ENCODE measurements around the gene NEK8. TPM values are rescaled to one million over a fixed set of nuclear protein-coding genes. Genes with fewer than 3 reads are reported as not detected.
A peak's percentile ranks its signal among the peaks of the same experiment; 100 is the strongest.

NEK8 gene
- total RNA-seq, 1 donor from 2014 or later: 5.5 TPM

- Mint-ChIP-seq H3K9me3 (ENCODE audit: low read depth) (no peaks in the 10 kb centered on the region), H3K36me3 (ENCODE audit: low read depth) (no peaks in the 10 kb centered on the region), H3K27me3 (ENCODE audit: low read depth) (no peaks in the 10 kb centered on the region), H3K4me3 (ENCODE audit: unreplicated experiment) (no peak overlapping the region), H3K27ac (ENCODE audit: unreplicated experiment) (no peak overlapping the region), H3K4me1 (ENCODE audit: low read depth) (no peaks in the 10 kb centered on the region)
- peak; percentile 81 for DNase-seq (ENCODE audit: low spot score)
- no peak for TF ChIP-seq CTCF (IDR thresholded peaks at IDR 0.05)
Observed at GRCh38 chr17:28737316-28737715, 8.7 kb downstream of the NEK8 start.

GRCh38 chr17:28737770-28738679, 9.4 kb downstream of the NEK8 start:
- Mint-ChIP-seq H3K27ac (ENCODE audit: unreplicated experiment) (no peak overlapping the region), H3K27me3 (ENCODE audit: low read depth) (no peaks in the 10 kb centered on the region), H3K4me3 (ENCODE audit: unreplicated experiment) (no peak overlapping the region), H3K36me3 (ENCODE audit: low read depth) (no peaks in the 10 kb centered on the region), H3K9me3 (ENCODE audit: low read depth) (no peaks in the 10 kb centered on the region), H3K4me1 (ENCODE audit: low read depth) (peaks cover 4% of the 10 kb centered on the region)
- TF ChIP-seq CTCF (IDR thresholded peaks at IDR 0.05): no peak
- peak; percentile 88 for DNase-seq (ENCODE audit: low spot score)

- Mint-ChIP-seq H3K9me3 (ENCODE audit: low read depth) (no peaks in the 10 kb centered on the region), H3K27me3 (ENCODE audit: low read depth) (no peaks in the 10 kb centered on the region), H3K36me3 (ENCODE audit: low read depth) (no peaks in the 10 kb centered on the region), H3K4me1 (ENCODE audit: low read depth) (peaks cover 6% of the 10 kb centered on the region), H3K4me3 (ENCODE audit: unreplicated experiment) (no peak overlapping the region), H3K27ac (ENCODE audit: unreplicated experiment) (no peak overlapping the region)
- peak; percentile 77 for DNase-seq (ENCODE audit: low spot score)
- no peak for TF ChIP-seq CTCF (IDR thresholded peaks at IDR 0.05)
Observed at GRCh38 chr17:28738680-28739384, 10.2 kb downstream of the NEK8 start.

GRCh38 chr17:28740406-28741357, 12.1 kb downstream of the NEK8 start:
- Mint-ChIP-seq H3K27ac (ENCODE audit: unreplicated experiment) (no peak overlapping the region), H3K27me3 (ENCODE audit: low read depth) (no peaks in the 10 kb centered on the region), H3K4me1 (ENCODE audit: low read depth) (peaks cover 11% of the 10 kb centered on the region), H3K4me3 (ENCODE audit: unreplicated experiment) (no peak overlapping the region), H3K9me3 (ENCODE audit: low read depth) (no peaks in the 10 kb centered on the region), H3K36me3 (ENCODE audit: low read depth) (no peaks in the 10 kb centered on the region)
- no peak for TF ChIP-seq CTCF (IDR thresholded peaks at IDR 0.05)
- DNase-seq (ENCODE audit: low spot score): peak; percentile 82

All from chondrocyte (in vitro differentiated cells).